ENCODE data around the gene IFNW1.
"Not testable (repeated sequence)": the region's sequence is repeated elsewhere in the genome, so short reads cannot be mapped to it uniquely, and the experiment has no call there.

DNA sequence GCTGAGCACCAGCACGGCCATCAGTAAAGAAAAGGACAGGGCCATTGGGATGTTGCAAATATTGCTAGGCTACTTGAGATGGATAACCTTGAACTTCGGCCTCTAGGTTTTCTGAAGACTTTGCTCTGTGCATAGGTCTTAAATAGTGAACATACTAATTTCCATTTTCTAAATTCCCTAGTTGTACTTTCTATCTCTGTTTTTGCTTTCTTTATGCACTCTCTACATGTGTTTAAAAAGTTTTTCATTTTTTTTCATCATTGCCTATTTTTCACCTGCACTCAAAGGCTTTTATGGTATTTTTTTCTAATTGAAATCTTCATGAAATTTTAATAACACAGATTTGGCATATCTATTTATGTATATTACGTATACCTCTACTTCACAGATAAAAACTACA, 45.9 kb upstream of the IFNW1 start, which contains the start of gene IFNA4:
- not testable (repeated sequence) for TF ChIP-seq POLR2AphosphoS5 (IDR thresholded peaks at IDR 0.05; ENCODE audit: low read depth); GABPA (IDR thresholded peaks at IDR 0.05; ENCODE audit: low read depth); SPI1 (IDR thresholded peaks at IDR 0.05; ENCODE audit: borderline replicate concordance, low read depth)
- TF ChIP-seq, protein P1, sequence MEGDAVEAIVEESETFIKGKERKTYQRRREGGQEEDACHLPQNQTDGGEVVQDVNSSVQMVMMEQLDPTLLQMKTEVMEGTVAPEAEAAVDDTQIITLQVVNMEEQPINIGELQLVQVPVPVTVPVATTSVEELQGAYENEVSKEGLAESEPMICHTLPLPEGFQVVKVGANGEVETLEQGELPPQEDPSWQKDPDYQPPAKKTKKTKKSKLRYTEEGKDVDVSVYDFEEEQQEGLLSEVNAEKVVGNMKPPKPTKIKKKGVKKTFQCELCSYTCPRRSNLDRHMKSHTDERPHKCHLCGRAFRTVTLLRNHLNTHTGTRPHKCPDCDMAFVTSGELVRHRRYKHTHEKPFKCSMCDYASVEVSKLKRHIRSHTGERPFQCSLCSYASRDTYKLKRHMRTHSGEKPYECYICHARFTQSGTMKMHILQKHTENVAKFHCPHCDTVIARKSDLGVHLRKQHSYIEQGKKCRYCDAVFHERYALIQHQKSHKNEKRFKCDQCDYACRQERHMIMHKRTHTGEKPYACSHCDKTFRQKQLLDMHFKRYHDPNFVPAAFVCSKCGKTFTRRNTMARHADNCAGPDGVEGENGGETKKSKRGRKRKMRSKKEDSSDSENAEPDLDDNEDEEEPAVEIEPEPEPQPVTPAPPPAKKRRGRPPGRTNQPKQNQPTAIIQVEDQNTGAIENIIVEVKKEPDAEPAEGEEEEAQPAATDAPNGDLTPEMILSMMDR (IDR thresholded peaks at IDR 0.05; ENCODE audit: insufficient read depth, low read length), result not testable (repeated sequence)
- TF ChIP-seq, protein P2, sequence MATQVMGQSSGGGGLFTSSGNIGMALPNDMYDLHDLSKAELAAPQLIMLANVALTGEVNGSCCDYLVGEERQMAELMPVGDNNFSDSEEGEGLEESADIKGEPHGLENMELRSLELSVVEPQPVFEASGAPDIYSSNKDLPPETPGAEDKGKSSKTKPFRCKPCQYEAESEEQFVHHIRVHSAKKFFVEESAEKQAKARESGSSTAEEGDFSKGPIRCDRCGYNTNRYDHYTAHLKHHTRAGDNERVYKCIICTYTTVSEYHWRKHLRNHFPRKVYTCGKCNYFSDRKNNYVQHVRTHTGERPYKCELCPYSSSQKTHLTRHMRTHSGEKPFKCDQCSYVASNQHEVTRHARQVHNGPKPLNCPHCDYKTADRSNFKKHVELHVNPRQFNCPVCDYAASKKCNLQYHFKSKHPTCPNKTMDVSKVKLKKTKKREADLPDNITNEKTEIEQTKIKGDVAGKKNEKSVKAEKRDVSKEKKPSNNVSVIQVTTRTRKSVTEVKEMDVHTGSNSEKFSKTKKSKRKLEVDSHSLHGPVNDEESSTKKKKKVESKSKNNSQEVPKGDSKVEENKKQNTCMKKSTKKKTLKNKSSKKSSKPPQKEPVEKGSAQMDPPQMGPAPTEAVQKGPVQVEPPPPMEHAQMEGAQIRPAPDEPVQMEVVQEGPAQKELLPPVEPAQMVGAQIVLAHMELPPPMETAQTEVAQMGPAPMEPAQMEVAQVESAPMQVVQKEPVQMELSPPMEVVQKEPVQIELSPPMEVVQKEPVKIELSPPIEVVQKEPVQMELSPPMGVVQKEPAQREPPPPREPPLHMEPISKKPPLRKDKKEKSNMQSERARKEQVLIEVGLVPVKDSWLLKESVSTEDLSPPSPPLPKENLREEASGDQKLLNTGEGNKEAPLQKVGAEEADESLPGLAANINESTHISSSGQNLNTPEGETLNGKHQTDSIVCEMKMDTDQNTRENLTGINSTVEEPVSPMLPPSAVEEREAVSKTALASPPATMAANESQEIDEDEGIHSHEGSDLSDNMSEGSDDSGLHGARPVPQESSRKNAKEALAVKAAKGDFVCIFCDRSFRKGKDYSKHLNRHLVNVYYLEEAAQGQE (IDR thresholded peaks at IDR 0.05; ENCODE audit: insufficient replicate concordance, low read depth), result not testable (repeated sequence)

Data from HL-60 (cell line).